SKM-1 (cell line): Measurements from ENCODE around the gene ASCC2.
"Not testable (repeated sequence)": the region's sequence is repeated elsewhere in the genome, so short reads cannot be mapped to it uniquely, and the experiment has no call there.

Experiments used
- DNase-seq: peaks from one replicate; lab custom pipeline; 2025; ENCODE audit not compliant: unreplicated experiment; lab: John Stamatoyannopoulos, UW

The ASCC2 gene

DNA sequence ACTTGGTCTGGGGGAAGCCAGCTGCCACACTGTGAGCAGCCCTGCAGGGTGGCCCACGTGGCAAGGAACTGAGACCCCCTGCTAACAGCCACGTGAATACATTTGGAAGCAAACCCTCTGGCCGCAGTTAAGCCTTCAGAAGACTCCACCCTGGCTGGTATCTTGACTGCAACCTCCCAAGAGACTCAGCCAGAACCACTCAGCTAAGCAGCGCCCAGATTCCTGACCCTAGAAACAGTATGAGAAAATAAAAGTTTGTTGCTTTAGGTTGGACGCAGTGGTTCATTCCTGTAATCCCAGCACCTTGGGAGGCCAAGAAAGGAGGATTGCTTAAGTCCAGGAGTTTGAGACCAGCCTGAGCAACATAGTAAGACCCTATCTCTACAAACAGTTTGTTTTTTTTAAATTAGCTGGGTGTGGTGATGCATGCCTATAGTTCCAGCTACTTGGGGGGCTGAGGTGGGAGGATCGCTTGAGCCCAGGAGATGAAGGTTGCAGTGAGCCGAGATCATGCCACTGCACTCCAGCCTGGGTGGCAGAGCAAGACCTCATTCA lies 79.9 kb downstream of the ASCC2 start:
- DNase-seq, result no peak

DNA sequence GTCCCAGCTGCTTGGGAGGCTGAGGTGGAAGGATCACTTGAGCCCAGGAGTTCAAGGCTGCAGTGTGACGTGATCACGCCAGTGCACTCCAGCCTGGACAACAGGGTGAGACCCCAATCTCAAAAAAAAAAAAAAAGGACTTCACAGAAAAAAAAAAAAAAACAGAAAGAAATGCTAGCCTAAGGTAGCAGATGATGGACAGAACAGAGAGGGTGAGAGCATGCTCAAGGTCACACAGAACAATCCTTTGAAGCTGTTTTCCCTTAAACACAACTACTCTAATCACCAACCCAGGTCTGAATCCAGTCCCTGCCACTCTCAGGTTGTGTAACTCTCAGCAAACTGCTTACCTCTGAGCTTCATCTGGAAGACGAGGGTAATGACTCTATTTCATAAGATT lies 81.0 kb downstream of the ASCC2 start:
- no peak for DNase-seq

GRCh38 chr22:29756341-29756740 lies 81.7 kb downstream of the ASCC2 start:
- no peak for DNase-seq

DNA sequence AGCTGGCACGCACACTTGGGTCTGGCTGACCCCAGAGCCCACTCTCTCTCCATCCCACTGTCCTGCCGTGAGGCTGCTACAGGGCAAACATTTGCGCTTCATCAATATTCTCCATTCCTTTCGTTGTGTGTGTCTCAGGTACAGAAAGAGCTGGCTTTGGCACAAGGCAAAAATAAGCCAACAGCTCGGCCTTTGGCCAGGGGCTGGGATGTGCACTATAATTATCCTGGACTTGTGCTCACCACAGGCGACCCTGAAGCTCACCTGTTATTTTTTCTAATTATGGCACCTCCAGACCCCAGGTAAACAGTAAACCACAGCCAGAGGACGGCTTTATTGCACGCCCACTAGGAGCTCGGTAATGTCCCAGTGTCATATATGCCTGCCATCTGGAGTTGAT lies 82.2 kb downstream of the ASCC2 start:
- no peak for DNase-seq

DNA sequence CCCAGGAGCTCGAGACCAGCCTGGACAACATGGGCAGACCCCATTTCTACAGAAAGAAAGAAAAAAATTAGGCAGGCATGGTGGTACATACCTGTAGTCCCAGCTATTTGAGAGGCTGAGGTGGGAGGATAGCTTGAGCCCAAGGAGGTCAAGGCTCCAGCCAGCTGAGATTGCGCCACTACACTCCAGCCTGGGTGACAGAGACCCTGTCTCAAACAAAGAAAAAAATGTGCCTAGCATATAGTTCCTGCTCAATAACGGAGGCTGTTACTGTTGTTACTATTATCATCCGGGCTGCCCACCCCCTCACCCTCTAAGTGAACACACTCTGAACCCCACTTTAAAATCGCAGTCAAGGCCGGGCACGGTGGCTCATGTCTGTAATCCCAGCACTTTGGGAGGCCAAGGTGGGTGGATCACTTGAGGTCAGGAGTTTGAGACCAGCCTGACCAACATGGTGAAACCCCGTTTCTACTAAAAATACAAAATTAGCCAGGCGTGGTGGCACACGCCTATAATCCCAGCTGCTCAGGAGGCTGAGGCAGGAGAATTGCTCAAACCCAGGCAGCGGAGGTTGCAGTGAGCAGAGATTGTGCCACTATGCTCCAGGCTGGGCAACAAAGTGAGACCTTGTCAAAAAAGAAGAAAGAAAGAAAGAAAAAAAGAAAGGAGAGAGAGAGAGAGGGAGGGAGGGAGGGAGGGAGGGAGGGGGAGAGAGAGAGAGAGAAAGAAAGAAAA lies 83.2 kb downstream of the ASCC2 start:
- DNase-seq, result not testable (repeated sequence)

- DNase-seq, result no peak
Measured at GRCh38 chr22:29753808-29754657, 84.0 kb downstream of the ASCC2 start.

- DNase-seq, result no peak
Measured at GRCh38 chr22:29751669-29752068, 86.4 kb downstream of the ASCC2 start.

GRCh38 chr22:29750559-29751538 lies 87.2 kb downstream of the ASCC2 start:
- peak; percentile 88 for DNase-seq

- no peak for DNase-seq
Measured at GRCh38 chr22:29750029-29750428, 88.0 kb downstream of the ASCC2 start.

DNA sequence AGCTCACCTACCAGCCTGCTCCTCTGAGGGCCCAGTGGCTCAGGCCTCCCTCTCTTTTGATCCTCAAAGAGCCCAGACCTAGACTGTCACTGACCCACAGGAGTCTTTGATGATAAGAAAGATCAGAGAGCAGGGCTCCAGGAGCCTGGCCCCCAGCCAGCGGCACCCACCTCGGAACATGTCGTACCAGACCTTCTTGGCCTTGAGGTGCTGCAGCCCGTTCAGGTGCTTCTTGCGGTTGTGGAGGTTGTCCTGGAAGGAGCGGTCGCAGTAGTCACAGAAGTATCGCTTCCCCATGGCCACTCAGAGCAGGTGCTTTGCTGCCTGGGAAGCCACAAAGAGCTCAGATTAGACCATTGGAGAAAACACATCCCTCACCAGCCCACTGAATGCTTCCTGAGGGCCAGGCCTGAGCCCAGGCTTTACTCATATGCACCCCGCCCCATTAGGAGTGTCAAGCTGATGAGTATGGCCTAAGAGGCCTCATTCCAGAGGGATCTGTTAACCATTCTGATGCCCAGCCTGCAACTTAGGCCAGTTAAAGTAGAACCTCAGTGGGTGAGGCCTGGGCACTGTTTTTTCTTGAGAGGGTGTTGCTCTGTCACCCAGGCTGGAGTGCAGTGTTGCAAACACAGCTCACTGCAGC lies 89.7 kb downstream of the ASCC2 start:
- DNase-seq, result no peak

DNA sequence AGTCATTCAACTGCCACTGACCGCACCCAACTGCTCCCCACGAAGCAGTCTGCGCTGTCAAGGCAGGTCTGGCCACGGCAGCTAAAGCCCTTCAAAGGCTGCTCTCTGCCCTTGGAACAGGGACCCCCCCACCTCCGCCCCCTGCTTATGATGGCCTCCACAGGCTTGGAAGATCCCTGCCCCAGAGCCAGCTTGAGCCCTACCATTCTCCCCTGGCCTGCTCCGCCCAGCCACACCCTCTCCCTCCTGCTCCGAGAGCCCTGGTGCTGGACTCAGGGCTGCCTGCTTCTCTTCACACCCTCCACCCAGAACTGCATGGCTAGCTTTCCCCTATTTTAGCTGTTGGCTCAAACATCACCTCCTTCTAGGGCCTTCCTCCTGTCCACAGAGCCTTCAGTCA lies 90.2 kb downstream of the ASCC2 start:
- no peak for DNase-seq

DNA sequence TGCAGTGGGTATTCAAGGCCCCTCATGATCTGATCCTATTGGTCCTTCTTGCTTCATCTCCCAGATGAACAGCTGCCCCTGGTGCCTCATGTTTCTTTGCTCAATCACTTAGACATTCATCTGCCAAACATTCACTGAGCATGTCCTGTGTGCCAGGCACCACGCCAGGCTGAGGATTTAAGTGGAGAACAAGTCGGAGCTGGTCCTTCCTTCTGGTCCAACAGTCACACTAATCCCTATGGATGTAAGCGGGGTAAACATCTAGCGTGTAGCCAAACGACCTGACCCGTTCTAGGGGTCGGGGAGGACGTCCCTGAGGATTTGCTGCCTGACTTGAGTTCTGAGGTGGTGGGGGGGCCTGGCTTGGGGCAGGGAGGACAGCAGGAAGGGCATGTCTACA lies 93.2 kb downstream of the ASCC2 start:
- DNase-seq, result no peak

DNA sequence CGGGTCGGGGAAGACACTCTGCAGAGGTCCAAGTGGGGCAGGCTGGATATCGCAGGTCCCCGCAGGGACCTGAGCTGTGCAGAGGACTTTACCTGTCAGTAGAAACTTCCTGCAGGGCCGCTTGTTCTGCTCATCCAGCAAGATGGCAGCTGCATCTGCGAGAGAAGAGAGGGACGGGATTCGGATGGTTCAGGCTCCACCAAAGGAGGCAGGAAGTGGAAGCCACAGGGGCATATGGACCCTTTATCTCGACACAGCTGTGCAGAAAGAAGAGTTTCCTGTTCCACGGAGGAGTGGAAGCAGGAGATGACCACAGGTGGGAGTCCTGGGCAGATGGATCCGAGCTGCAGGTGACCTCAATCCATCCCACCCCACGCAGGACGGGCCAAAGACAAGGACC lies 95.7 kb downstream of the ASCC2 start:
- DNase-seq, result no peak

GRCh38 chr22:29741926-29742325 lies 96.1 kb downstream of the ASCC2 start:
- no peak for DNase-seq

DNA sequence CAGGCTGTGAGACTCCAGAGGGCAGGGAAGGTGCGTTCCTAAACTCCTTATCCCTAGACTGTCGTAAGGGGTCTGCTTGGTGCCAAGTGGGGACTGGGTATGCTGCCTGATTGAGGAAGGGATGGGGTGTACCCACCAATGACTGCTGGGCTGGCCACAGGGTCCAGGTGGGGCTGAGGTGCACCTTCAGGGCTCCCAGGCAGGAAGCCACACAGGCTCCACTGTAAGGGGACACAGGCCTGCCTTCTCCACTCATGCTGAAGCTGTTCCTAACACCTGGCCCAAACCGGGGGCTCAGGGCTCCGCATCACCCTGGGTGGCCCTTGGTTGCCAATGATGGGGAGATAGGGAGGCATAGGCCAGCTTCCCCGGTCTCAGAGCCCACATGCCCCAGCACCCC lies 97.9 kb downstream of the ASCC2 start:
- no peak for DNase-seq

GRCh38 chr22:29739346-29739875 lies 98.7 kb downstream of the ASCC2 start:
- no peak for DNase-seq
